ENCODE results near the gene ME3.

ME3 gene

DNA sequence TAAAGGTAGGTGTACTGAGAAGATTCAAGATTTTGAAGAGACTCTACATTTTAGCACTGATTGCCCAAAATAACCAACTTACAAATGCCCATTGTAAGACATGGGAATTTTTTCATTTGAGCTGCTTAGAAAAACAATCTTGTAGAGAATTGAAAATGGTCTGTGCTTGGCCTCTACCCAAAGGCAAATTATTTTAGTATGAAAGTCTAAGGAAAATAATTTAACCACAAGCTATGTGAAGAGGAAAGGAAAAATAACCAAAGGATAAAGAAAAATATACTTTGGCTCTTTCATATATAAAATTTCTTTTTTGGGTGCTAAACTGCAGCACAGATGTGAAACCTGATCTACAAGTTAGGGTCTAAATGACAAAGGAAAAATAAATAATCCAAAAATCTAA, 54.9 kb downstream of the ME3 start:
- no peak for DNase-seq

DNA sequence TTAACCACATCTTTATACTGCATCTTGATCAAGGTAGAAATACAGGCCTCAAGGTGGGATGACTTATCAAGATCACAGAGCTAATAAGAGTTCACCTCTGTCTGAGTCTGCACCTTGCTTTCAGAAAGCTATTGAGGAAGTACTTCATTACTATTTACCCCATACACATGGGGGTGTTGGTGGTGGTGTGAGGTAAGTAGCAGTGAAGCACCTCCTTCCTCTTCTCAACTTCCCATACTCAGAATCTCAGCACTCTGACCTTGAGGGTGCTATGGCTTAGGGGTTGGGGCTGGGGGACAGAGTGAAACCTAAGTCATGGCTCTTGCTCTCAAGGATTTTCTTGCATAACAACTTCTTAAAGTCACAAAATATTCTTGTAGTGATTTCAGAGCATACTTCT, 56.9 kb downstream of the ME3 start:
- no peak for DNase-seq

DNA sequence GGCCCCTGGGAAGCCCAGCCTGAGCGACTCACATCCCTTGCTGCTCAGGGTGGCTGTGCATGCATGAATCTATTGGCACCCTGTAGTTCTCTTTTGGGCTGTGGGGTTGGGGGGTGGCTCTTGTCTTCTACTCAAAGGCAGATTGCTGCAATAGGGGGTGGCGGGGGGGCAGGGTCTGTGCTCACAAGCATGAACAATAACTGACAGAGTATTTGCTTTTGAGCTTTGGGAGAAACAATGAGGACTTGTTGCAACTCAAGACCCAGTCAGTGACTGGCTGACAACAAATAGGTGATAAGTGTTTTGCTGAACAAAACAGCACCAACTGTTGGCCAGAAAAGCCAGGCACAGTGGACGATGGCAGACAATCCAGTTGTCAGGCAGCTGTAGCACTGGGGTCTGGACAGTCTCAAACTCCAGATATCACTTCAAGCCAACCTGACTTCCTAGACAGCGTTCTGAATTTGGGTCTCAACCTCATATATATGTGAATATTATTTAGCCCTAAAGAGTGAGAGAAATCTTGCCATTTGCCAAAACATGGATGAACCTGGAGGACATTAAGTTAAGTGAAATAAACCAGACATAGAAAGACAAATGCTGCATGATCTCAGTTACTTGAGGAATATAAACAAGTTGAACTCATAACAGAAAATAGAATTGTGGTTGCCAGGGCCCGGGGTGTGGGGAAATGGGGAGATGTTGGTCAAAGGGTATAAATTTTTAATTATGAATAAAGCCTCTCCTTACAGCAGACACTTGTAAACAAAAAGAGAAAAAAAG, 61.7 kb downstream of the ME3 start:
- no peak for DNase-seq

DNA sequence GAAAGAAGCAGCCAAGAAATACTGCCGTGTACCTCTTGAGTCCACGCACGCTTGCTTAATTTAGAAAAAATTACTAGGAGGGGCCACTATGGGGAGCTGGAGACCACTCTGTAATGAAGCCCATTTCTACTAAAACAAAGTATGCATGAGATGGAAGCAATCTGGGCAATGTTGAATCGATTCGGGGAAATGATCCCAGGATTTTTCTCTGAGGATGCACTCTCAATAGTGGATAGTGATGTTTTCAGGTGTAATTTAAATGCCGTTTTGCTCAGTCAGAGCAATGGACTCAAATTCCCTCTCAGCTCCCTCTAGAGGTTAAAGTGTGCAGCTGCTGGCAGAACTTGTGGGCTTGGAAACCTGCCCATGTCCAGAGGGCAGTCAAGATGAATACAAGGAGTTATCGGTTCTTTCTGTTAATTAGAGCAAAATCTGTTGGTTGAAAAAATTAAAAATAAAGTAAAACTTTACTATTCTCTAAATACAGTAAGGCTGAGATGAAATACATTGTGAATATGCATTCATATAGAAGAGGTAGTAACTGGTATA, 64.1 kb downstream of the ME3 start:
- peak; percentile 11 for DNase-seq

DNA sequence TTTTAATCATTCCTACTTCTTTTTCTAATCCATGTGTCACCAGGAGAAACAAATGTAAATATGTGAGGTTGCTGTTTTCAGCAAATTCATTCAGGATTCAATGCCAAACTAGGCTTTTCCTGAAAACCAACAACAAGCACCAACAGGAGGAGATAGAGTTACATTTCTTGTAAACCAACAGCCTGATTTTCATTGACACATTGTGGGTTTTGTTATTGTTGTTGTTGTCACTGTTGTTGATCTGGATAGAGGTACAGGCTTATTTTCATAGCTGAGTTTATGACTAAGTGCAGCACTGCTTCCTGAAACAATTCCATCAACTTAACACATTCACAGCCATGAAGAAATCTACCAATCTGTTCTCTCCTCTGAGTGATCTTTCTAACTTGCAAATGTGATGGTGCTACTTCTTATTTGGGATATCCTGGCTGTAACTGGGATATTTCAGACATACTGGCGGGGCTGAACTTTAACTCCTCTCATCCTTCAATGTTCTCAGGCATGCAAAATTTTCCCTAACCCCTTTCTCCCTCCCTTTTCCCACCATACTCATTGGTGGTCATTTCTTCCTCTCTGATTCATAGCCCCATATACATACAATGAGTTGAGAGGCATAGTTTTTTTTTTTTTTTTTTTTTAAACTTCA, 65.5 kb downstream of the ME3 start:
- DNase-seq: no peak

DNA sequence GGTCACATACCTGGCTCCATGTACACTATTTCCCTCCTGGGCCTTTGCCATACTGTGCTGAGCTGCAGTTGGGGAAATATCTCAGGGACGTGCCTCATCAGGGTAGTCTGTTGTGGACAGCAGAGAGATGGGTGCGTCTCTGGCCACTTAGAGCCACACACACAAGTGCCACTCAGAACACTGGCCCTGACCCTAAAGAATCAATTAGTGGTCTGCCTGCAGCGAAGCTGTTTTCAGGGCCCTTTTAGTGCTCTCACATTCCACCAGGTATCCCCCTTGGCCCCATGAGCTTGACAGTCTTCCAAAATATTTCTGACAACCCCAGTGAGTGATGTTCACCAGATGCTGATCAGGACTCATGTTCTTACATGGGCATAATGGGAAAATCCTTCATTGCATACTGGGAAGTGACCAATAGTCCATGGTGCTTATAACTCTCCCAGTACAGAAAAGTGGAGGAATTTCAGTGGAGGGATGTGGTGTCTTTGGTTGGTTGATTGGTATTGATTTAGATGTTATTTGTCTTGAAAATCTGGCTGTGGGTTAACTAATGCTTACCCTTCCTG, 66.1 kb downstream of the ME3 start:
- DNase-seq: no peak

DNA sequence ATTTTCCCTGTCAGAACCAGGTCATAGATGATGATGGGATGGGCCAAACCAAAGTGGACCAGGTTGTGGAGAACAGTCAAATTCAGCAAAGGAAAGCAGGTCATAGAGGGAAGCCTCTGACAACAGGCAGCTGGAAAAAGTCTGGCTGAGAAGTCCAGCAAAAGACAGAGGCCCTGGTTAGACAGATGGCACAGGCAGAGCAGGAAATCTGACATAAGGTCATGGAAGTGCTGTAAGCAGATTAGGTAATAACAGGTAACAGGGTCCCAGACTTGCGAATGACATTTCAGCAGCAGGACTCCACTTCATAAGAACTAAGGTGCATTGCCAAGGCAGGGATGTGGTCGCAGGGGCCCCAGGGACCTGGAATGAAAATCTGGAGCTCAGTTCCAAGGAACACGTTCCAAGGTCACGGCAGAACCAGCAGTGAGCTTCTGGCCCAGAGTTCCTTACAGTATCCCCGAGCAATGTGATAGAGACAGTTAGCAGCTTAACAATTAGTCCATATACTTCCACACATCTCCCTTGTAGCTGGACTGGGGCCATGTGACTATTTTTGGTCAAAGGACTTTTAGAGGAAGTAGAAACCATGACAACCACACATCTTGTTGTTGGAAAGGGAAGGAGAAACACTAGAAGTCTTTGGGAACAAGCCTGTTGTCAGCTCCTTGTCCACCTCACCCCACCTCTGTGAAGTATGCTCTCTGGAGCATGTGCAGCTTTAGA, 75.4 kb downstream of the ME3 start:
- no peak for DNase-seq

DNA sequence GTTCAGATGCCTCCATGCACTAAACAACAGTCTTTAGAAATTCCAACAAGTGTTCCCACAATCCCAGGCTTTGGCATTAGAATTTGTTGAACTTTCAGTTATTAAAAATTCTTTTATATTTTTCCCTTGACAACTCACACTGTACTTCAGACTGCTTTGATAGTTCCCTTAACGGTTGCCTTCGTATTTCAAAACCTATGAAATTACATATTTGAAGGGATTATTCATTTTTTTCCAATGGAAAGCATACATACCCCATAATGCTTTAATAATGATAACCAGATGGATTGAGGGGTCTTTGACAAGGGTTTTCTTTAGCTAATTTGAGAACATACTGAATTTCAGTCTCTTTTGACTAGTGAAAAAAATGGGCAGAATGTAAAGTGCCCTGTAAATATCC, 76.5 kb downstream of the ME3 start:
- no peak for DNase-seq

DNA sequence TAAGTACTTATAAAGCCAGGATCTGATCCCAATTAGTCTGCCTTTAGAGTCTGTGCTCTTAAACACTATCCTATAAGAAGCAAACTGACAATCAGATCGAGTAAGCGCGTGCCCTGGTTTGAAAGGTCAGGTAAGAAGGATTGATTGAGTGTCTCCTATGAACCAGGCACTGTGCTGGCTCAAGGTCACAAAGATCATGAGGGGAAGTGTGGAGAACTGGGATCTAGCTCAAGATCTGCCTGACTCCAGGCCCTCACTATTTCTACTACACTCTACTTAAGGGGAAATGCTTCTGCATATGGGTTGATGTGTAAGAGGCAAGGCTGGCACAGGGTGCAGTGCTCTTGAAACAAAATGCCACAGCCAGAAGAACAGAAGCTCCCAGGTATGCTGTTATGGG, 77.0 kb downstream of the ME3 start:
- DNase-seq: no peak

DNA sequence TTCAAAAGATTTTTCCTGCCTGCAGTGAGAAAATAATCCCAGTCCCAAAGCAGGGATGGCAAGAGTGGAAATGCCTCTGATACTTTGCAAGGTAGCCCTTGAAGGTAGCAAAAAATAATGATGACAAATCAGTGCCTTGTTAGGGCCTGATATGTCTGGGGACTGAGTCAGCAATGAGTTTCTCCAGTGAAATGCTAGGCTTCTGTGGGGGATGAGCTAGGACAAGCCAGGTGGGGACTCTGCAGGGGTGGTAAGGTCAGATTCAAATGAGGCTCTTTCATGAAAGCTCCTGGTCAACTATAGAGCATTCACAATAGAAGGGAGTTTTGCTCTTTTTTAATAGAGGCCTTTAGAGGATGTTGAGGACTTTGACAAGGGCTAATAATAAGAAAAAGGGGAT, 77.7 kb downstream of the ME3 start:
- no peak for DNase-seq

DNA sequence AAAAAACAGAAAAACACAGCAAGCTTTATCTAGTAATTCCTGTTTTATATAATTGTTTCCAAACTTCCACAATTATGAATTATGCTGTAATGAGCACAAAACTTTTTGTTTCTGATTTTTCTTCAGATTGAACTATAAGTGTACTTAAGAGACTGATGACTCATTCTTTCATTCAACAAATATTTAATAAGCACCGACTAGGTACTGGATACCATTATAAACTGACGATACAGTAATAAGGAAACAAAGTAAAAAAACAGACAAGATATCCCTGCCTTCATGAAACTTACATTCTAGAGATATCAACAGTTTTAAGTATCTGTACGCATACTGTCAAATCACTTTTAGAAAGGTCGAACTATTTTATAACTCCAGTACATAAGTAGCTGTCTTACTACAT, 78.6 kb downstream of the ME3 start:
- DNase-seq: no peak

DNA sequence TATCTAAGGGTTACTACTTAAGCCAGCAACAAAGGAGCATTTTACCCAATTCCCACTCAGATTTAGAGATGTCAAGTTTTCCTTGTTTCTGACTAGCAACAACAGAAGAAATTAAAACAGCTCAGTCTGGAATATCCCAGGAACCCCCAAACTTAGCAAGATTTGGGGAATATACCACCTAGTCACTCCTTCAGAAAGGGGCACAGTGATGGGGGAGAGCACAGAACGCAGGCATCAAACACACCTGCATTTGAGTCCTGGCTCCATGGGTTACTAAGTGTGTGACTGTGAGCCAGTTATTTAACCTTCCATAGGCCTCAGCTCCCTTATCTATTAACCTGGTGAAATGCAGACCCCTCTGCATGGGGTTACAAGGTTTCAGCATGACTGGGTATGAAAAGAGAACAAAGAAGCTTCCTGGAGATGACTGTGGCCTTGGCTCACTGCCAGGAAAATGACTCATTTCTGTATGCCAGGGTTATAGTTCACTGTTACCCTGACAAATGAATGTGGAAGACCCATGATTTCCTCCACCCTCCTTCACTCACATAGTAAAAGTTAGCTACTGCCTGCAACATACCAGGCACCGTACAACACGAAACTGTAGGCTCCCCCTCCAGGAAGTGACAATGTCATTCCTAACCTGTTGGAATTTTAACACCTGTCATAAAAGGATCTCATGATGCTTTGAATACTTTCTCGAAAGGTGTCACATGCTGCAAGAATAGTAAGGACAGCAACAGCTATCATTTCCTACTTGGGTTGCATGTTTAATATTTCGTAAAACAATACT, 79.6 kb downstream of the ME3 start:
- DNase-seq: peak; percentile 59

DNA sequence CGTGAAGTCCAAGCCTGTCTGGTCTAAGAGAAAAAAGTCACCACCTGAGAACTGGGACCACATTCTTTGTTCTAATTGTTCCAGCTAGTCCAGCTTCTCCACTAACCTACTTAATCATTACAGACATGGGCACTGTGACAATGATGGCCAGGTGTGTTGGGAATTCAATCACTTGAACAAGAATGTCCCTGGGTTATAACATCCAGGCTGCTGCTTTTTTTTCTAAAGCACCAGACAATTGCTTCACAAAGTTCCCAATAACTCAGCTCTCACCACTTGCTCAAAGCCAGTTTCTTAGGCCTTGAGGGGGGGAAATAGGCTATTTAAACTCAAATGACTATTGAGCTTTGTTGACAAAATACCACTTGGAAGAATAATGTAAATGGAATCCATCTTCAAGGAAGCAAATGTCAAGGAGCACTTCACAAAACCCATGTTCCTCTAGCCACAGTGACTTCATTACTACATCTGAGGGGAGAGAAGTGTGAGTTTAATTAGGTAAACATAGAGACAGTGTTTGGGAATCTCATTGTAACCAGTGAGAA, 80.3 kb downstream of the ME3 start:
- DNase-seq: no peak

DNA sequence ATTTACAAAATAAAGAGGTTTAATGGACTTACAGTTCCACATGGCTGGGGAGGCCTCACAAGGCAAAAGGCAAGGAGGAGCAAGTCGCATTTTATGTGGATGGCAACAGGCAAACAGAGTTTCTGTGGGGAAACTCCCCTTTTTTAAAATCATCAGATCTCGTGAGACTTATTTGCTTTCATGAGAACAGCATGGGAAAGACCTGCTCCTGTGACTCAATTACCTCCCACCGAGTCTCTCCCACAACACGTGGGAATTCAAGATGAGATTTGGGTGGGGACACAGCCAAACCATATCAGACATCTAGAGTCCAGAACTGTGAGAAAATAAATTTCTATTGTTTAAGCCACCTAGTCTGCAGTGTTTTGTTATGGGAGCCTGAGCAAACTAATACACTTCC, 80.8 kb downstream of the ME3 start:
- DNase-seq: no peak

DNA sequence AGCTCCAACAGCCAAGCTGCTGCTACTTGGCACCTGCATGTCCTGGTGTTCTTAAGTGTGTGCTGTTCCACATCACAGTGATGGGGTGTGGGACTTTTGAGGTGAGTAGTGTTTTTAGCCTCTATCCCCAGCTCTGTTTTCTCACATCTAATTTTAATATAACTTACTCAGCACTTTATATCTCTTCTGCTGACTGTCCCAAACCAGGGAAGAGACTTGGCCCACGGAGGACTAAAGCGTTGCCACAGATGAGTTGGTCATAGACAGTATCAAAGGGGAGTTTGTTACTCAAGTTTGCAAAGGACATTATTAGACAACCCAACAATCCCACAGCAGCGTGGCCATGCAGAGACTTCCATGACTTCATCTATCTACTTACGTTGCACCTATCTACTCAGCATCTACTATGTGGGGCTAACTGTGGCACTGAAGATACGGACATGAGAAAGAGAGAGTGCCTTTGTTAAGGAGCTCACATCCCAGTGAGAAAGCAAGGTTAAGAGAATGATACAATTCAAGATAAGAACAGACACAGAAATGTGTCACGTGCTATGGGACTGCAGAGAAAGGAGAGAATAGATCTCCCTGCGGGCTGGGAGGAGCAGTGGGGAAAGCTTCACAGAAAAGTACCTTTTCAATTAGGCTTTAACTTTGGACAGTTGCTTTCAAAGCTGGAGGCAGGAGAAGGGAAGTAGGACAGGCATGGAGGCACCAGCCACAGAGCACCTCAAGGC, 82.4 kb downstream of the ME3 start:
- DNase-seq: no peak

DNA sequence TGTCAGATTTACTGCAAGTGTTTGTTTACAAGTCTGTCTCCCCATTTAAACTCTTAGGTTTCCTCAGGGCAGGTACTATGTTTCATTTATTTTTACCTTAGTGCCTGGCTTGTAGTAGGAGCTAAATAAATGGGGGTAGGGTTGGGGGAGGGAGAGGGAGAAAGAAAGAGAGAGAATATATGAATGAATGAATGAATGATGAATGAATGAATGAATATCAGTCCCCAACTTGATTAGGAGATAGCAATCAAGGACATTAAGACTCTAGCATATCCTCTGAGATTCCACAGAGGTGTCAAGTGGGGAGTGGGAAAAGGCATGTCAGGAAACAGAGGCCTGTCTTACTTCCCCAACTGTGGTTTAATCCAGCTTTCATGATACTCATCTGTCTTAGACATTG, 83.2 kb downstream of the ME3 start:
- no peak for DNase-seq

DNA sequence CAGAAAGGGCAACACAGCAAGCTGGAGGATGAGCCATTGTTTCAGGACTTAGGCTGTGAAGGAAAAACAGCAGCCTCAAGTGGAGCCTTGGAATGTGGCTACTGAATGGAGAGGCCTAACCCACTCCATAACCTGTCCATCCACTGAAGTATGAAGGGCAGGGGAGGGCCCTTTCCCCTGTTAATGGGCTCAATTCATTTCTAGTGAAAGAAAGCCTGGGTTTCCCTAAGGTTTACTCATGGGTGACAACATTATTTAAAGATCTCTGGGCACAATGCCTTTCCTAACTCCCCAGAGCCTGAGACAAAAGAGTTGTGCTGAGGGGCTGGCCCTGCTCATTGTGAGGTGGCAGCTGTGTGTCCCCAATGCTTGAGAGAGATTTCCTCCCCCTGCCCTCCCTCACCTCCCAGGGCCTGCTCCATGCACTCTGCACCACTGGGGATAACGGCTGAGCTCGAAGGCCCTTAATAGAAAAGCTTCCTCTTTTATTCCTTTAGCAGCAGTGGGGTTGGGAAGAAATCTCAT, 83.8 kb downstream of the ME3 start:
- no peak for DNase-seq

DNA sequence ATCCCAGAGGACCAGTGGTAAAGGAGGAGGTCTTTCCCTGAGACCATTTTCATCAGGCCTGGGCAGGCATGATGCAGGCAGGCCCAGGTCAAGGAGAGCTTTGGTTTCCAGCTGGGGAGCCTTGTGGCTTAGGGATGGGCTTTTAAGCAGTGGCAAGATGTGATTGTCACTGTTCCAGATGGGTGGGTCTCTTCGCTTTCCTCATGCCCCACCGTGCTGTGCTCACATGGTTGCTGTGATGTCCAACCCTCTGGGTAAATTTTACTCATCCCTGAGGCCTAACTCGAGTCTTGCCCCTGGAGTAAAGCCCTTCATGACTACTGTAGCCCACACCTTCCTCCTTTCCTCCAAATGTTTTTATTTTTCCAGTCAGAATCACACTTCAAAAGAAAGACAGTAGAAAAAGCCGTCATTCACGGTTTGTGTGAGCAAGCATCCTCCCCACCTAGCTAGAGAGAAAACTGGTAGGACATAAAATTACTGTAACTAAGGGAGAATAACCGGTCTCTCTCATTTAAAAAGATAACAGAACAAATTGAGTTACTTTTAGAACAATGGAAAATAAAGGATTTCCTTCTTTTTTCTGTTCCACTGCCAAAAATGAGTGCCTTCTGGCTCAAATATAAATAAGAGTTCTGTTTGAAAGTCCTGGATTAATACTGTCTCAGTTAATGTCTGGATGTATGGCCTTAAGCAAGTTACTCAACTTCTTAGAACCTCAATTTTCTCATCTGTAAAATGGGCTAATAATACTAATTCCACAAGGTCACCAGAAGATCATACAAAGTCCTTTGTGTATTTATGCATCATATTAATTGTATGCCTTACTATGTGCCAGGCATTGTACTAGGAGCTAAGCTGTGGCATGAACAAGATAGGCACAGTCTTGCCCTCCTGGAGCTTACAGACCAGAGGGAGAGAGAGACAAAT, 84.9 kb downstream of the ME3 start:
- no peak for DNase-seq

DNA sequence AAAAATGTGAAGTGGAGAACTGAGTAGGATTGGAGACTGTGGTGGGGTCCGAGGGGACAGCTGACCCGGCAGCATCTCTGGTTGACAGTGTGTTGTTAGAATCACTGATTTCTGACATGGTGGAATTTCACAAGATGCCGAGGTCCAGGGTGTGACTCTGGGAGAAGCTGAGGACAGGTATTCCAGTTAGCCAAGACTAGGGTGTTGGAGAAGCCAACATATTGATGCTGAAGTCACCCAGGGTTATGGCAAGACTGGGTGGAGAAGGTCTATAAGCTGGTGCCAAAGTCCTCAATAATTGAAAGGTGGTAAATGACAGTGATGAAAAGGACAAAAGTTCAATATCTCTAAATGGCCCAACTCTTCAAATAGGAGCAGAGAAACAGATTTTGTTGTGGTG, 86.1 kb downstream of the ME3 start:
- DNase-seq: no peak

DNA sequence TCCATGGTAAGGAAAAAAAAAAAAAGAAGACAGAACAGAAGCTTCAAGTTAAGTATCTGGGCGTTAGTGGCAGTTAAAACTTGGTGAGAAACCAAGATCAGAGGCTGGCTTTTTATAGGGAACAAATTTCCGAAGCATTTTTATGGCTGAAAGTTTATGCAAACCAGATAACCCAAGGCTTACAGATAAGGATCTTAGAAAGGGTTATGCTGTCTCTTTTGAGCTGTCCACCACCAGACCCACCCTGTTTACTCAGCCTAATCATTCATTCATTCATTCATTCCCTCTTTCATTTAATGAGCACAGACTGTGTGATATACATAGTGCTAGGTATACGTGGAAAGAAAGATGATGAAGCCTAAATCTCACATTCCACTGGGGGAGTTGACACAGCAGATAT, 89.5 kb downstream of the ME3 start:
- no peak for DNase-seq

Data from activated gamma-delta T cell treated with Interleukin-2 at 50 U/mL for 16 hours (primary cell).